ENCODE data around the gene C17orf58.

- TF ChIP-seq CTCF (IDR thresholded peaks at IDR 0.05) (no peak), KDM5A (IDR thresholded peaks at IDR 0.05) (no peak), SMC3 (IDR thresholded peaks at IDR 0.05) (no peak), POLR2A (IDR thresholded peaks at IDR 0.05; ENCODE audit: low read length) (no peak), BCL3 (IDR thresholded peaks at IDR 0.05) (no peak), RFX5 (IDR thresholded peaks at IDR 0.05) (no peak), USF2 (IDR thresholded peaks at IDR 0.05) (no peak), ESRRA (IDR thresholded peaks at IDR 0.05; ENCODE audit: borderline replicate concordance, low read length) (no peak), CHD2 (IDR thresholded peaks at IDR 0.05; ENCODE audit: low read length, partially characterized antibody) (no peak), NR3C1 (IDR thresholded peaks at IDR 0.05) (no peak), RAD21 (conservative IDR thresholded peaks at IDR 0.05 in 1 of 2, IDR thresholded peaks at IDR 0.05 in 1 of 2) (no peak)
Observed at GRCh38 chr17:67983383-67983688, 12.9 kb downstream of the C17orf58 start.
